IMR-90 (cell line): ENCODE data around the gene AURKA.
"Not testable (repeated sequence)": the region's sequence is repeated elsewhere in the genome, so short reads cannot be mapped to it uniquely, and the experiment has no call there.

ENCODE experiments used
- BHLHE40 ChIP-seq: fragments of 150-350 bp; IDR thresholded peaks from 2 replicates; pipeline ENCODE4 v1.6.1; 2016; ENCODE audit warnings: mild to moderate bottlenecking, low read depth, low read length
- CEBPB ChIP-seq: IDR thresholded peaks from 2 replicates; pipeline ENCODE4 v1.6.1; 2012; ENCODE audit warnings: low read depth, low read length, improper control_type of control experiment
- CHD1 ChIP-seq: IDR thresholded peaks from 2 replicates; pipeline ENCODE4 v1.6.1; 2012; ENCODE audit warnings: low read depth, low read length, improper control_type of control experiment
- CTCF ChIP-seq: conservative IDR thresholded peaks from 2 replicates; pipeline ENCODE4 v1.5.1; 2012; ENCODE audit warnings: mild to moderate bottlenecking, low read depth, low read length, improper control_type of control experiment
- FOS ChIP-seq: fragments of 150-350 bp; IDR thresholded peaks from 2 replicates; pipeline ENCODE4 v1.6.1; 2016; ENCODE audit warnings: low read depth, low read length
- MAFK ChIP-seq: IDR thresholded peaks from 2 replicates; pipeline ENCODE4 v1.6.1; 2012; ENCODE audit warnings: low read depth, low read length, improper control_type of control experiment
- NFE2L2 ChIP-seq: fragments of 150-350 bp; IDR thresholded peaks from 2 replicates; pipeline ENCODE4 v1.6.1; 2016; ENCODE audit warnings: low read depth, mild to moderate bottlenecking, low read length
- POLR2A ChIP-seq: IDR thresholded peaks from 2 replicates; pipeline ENCODE4 v1.6.1; 2012; ENCODE audit warnings: mild to moderate bottlenecking, low read depth, low read length
- RAD21 ChIP-seq: IDR thresholded peaks from 2 replicates; pipeline ENCODE4 v1.6.1; 2012; ENCODE audit warnings: low read length, improper control_type of control experiment
- RCOR1 ChIP-seq: IDR thresholded peaks from 2 replicates; pipeline ENCODE4 v1.6.1; 2012; ENCODE audit warnings: mild to moderate bottlenecking, low read length, improper control_type of control experiment; ENCODE audit not compliant: insufficient replicate concordance
- RFX5 ChIP-seq: IDR thresholded peaks from 2 replicates; pipeline ENCODE4 v1.8.0; 2012; ENCODE audit warnings: low read depth, mild to moderate bottlenecking, low read length, moderate library complexity
- USF2 ChIP-seq: fragments of 150-350 bp; IDR thresholded peaks from 2 replicates; pipeline ENCODE4 v1.6.1; 2017; ENCODE audit warnings: mild to moderate bottlenecking, antibody characterized with exemption, low read length, low read depth
- TF ChIP-seq, protein P1 (sequence below): fragments of 150-350 bp; IDR thresholded peaks from 2 replicates; pipeline ENCODE4 v1.6.1; 2016; ENCODE audit warnings: low read depth, mild to moderate bottlenecking, low read length, moderate library complexity, borderline replicate concordance

DNA sequence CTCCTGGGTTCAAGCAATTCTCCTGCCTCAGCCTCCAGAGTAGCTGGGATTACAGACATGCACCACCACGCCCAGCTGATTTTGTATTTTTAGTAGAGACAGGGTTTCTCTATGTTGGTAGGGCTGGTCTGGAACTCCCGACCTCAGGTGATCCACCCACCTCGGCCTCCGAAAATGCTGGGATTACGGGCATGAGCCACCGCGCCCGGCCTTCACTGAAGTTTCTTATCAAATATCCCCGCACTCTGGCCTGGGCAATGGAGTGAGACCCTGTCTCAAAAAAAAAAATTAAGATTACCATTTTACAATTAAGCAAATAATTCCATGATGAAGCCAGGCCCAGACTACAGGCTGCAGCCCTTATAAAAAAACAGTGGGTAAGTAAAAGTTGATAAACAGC, 1.6 kb downstream of the AURKA start:
- not testable (repeated sequence) for TF ChIP-seq CTCF, MAFK, NFE2L2, FOS, RCOR1, USF2, RAD21, CHD1, POLR2A, RFX5, BHLHE40, CEBPB
- TF ChIP-seq, protein P1, sequence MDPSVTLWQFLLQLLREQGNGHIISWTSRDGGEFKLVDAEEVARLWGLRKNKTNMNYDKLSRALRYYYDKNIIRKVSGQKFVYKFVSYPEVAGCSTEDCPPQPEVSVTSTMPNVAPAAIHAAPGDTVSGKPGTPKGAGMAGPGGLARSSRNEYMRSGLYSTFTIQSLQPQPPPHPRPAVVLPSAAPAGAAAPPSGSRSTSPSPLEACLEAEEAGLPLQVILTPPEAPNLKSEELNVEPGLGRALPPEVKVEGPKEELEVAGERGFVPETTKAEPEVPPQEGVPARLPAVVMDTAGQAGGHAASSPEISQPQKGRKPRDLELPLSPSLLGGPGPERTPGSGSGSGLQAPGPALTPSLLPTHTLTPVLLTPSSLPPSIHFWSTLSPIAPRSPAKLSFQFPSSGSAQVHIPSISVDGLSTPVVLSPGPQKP = not testable (repeated sequence)
